ENCODE measurements around the gene SLC16A10.

DNA sequence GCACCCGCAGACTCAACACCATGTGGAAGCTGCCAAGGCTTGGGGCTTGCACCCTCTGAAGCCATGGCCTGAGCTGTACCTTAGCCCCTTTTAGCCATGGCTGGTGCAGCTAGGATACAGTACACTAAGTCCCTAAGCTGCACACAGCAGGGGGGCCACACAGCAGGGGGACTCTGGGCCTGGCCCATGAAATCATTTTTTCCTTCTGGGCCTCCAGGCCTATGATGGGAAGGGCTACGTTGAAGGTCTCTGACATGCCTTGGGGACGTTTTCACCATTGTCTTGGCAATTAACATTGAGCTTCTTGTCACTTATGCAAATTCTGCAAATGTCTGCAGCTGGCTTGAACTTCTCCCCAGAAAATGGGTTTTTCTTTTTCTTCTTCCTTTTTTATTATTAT, 103.3 kb downstream of the SLC16A10 start:
- TF ChIP-seq, protein P1, sequence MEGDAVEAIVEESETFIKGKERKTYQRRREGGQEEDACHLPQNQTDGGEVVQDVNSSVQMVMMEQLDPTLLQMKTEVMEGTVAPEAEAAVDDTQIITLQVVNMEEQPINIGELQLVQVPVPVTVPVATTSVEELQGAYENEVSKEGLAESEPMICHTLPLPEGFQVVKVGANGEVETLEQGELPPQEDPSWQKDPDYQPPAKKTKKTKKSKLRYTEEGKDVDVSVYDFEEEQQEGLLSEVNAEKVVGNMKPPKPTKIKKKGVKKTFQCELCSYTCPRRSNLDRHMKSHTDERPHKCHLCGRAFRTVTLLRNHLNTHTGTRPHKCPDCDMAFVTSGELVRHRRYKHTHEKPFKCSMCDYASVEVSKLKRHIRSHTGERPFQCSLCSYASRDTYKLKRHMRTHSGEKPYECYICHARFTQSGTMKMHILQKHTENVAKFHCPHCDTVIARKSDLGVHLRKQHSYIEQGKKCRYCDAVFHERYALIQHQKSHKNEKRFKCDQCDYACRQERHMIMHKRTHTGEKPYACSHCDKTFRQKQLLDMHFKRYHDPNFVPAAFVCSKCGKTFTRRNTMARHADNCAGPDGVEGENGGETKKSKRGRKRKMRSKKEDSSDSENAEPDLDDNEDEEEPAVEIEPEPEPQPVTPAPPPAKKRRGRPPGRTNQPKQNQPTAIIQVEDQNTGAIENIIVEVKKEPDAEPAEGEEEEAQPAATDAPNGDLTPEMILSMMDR (IDR thresholded peaks at IDR 0.05) = no peak
- TF ChIP-seq POLR2A (IDR thresholded peaks at IDR 0.05) = no peak
